Trophoblast cell (in vitro differentiated cells and primary cell): Measurements from ENCODE around the gene EFEMP1.

Source experiments
- DNase-seq, 2 donors: peaks; one replicate each; pipeline ENCODE4 v3.0.0-alpha.2; 2016
- H2AFZ ChIP-seq: 2 replicates; pipeline ENCODE4 v1.6.1; 2013; ENCODE audit warnings: low read length, moderate library complexity, mild to moderate bottlenecking; ENCODE audit not compliant: insufficient read depth, poor library complexity
- H2AK5ac ChIP-seq: 2 replicates; pipeline ENCODE4 v1.6.1; 2013; ENCODE audit warnings: mild to moderate bottlenecking, low read length
- H2BK120ac ChIP-seq: 2 replicates; pipeline ENCODE4 v1.6.1; 2013; ENCODE audit warnings: low read length, mild to moderate bottlenecking, moderate library complexity; ENCODE audit not compliant: insufficient read depth, poor library complexity
- H2BK12ac ChIP-seq: 2 replicates; pipeline ENCODE4 v1.6.1; 2013; ENCODE audit warnings: mild to moderate bottlenecking, low read length, moderate library complexity
- H2BK5ac ChIP-seq: 2 replicates; pipeline ENCODE4 v1.6.1; 2013; ENCODE audit warnings: low read length, low read depth, moderate library complexity, mild to moderate bottlenecking; ENCODE audit not compliant: poor library complexity
- H3K14ac ChIP-seq: 2 replicates; pipeline ENCODE4 v1.6.1; 2013; ENCODE audit warnings: mild to moderate bottlenecking, low read length
- H3K18ac ChIP-seq: 2 replicates; pipeline ENCODE4 v1.6.1; 2013; ENCODE audit warnings: mild to moderate bottlenecking, low read length
- H3K23ac ChIP-seq: 2 replicates; pipeline ENCODE4 v1.6.1; 2013; ENCODE audit warnings: low read length
- H3K27ac ChIP-seq: 2 replicates; pipeline ENCODE4 v1.5.1; 2013; ENCODE audit warnings: low read depth, mild to moderate bottlenecking, inconsistent platforms, low read length, moderate library complexity
- H3K27me3 ChIP-seq: 2 replicates; pipeline ENCODE4 v1.6.1; 2013; ENCODE audit warnings: inconsistent platforms, mild to moderate bottlenecking, low read length, moderate library complexity; ENCODE audit not compliant: insufficient read depth
- H3K36me3 ChIP-seq, 2 experiments: 1 replicate in 1 of 2; 2 replicates in 1 of 2; pipeline ENCODE4 v1.6.1; 2013; ENCODE audit warnings: low read length in 2 of 2, mild to moderate bottlenecking in 2 of 2, moderate library complexity in 1 of 2; ENCODE audit not compliant: insufficient read depth in 2 of 2, control insufficient read depth in 1 of 2
- H3K4ac ChIP-seq: 2 replicates; pipeline ENCODE4 v1.6.1; 2013; ENCODE audit warnings: low read depth, mild to moderate bottlenecking, low read length, moderate library complexity
- H3K4me1 ChIP-seq, 2 experiments: 1 replicate in 1 of 2; 2 replicates in 1 of 2; pipeline ENCODE4 v1.6.1; 2013; ENCODE audit warnings: low read length in 2 of 2, mild to moderate bottlenecking in 2 of 2, moderate library complexity in 1 of 2; ENCODE audit not compliant: insufficient read depth in 2 of 2, control insufficient read depth in 1 of 2
- H3K4me2 ChIP-seq: 2 replicates; pipeline ENCODE4 v1.6.1; 2013; ENCODE audit warnings: inconsistent platforms, mild to moderate bottlenecking, low read length, moderate library complexity
- H3K4me3 ChIP-seq: 2 replicates; pipeline ENCODE4 v1.5.1; 2013; ENCODE audit warnings: mild to moderate bottlenecking, low read depth, low read length, inconsistent platforms
- H3K79me1 ChIP-seq: one replicate; pipeline ENCODE4 v1.6.1; 2013; ENCODE audit warnings: low read length
- H3K79me2 ChIP-seq: 2 replicates; pipeline ENCODE4 v1.6.1; 2013; ENCODE audit warnings: low read length, mild to moderate bottlenecking; ENCODE audit not compliant: control insufficient read depth, insufficient read depth, poor library complexity
- H3K9ac ChIP-seq: 2 replicates; pipeline ENCODE4 v1.6.1; 2013; ENCODE audit warnings: mild to moderate bottlenecking, low read length
- H3K9me3 ChIP-seq: 2 replicates; pipeline ENCODE4 v1.6.1; 2013; ENCODE audit warnings: low read depth, mild to moderate bottlenecking, control low read depth, inconsistent platforms, low read length; ENCODE audit not compliant: insufficient read depth
- H4K12ac ChIP-seq: 2 replicates; pipeline ENCODE4 v1.6.1; 2013; ENCODE audit warnings: low read depth, mild to moderate bottlenecking, low read length, moderate library complexity
- H4K8ac ChIP-seq: 2 replicates; pipeline ENCODE4 v1.6.1; 2013; ENCODE audit warnings: low read depth, mild to moderate bottlenecking, low read length, moderate library complexity
- H4K91ac ChIP-seq: one replicate; pipeline ENCODE4 v1.6.1; 2013; ENCODE audit warnings: low read depth, mild to moderate bottlenecking, low read length, moderate library complexity
- WGBS: extraction: QIAGEN DNeasy Blood & Tissue Kit; methylation state at CpG from one replicate; pipeline ENCODE4 v1.1.7; 2013; ENCODE audit warnings: missing lambda C conversion rate; ENCODE audit not compliant: insufficient read length, insufficient coverage; ENCODE audit errors: extremely low coverage; 5-methylcytosine and 5-hydroxymethylcytosine counted together

The EFEMP1 gene

DNA sequence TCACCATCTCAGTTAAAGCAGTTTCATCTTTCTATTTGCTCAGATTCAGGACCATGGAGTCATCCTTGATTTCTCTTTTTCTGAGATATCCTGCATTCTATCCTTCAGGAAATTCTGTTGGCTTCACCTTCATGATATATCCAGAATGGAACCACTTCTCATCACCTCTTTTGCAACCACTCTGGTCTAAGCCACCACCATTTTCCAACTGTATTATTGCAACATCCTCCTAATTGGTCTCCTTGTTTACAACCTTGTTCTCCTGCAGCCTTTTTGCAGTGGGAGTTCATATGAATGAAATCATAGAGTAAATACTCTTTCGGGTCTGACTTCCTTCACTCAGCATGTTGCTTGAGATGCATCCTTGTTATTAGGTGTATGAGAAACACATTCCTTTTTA, 3.4 kb upstream of the EFEMP1 start:
- no peak overlapping the region for H2BK5ac ChIP-seq
- H3K4me3 ChIP-seq, result no peak overlapping the region
- H3K14ac ChIP-seq, result no peak overlapping the region
- H2AFZ ChIP-seq, result no peak overlapping the region
- H2AK5ac ChIP-seq, result no peak overlapping the region
- H3K4ac ChIP-seq, result no peak overlapping the region
- no peak overlapping the region for H3K18ac ChIP-seq
- no peak overlapping the region for H3K27ac ChIP-seq
- peaks cover 5% of the 10 kb centered on the region for H3K27me3 ChIP-seq
- no peak overlapping the region for H4K12ac ChIP-seq
- H3K4me2 ChIP-seq, result no peak overlapping the region
- H4K8ac ChIP-seq, result no peak overlapping the region
- H3K36me3 ChIP-seq, result no peaks in the 10 kb centered on the region
- no peak overlapping the region for H3K9ac ChIP-seq
- H3K23ac ChIP-seq, result no peak overlapping the region
- no peaks in the 10 kb centered on the region for H3K9me3 ChIP-seq
- no peaks in the 10 kb centered on the region for H3K79me2 ChIP-seq
- H2BK12ac ChIP-seq, result no peak overlapping the region
- peaks cover 2 to 3% of the 10 kb centered on the region in 2 experiments for H3K4me1 ChIP-seq
- WGBS, result no CpG with 5 or more reads among the region's 1 CpG
- DNase-seq, result no peak
- H2BK120ac ChIP-seq, result no peak overlapping the region
- no peak overlapping the region for H4K91ac ChIP-seq
- H3K79me1 ChIP-seq, result no peaks in the 10 kb centered on the region

- Histone ChIP-seq H3K9me3 (no peaks in the 10 kb centered on the region), H2BK120ac (no peak overlapping the region), H4K12ac (no peak overlapping the region), H2BK5ac (no peak overlapping the region), H3K4me2 (no peak overlapping the region), H3K9ac (no peak overlapping the region), H4K91ac (no peak overlapping the region), H2BK12ac (no peak overlapping the region), H2AFZ (no peak overlapping the region), H3K27ac (no peak overlapping the region), H3K79me2 (no peaks in the 10 kb centered on the region), H4K8ac (no peak overlapping the region), H3K27me3 (peaks cover 5% of the 10 kb centered on the region), H3K4ac (no peak overlapping the region), H2AK5ac (no peak overlapping the region), H3K4me1 (peaks cover 2 to 3% of the 10 kb centered on the region in 2 experiments), H3K36me3 (no peaks in the 10 kb centered on the region), H3K4me3 (no peak overlapping the region), H3K18ac (no peak overlapping the region), H3K14ac (no peak overlapping the region), H3K79me1 (no peaks in the 10 kb centered on the region), H3K23ac (no peak overlapping the region)
- WGBS, result no CpG with 5 or more reads among the region's 1 CpG
- no peak for DNase-seq
These were observed 2.7 kb upstream of the EFEMP1 start for GRCh38 chr2:55926246-55926645.

DNA sequence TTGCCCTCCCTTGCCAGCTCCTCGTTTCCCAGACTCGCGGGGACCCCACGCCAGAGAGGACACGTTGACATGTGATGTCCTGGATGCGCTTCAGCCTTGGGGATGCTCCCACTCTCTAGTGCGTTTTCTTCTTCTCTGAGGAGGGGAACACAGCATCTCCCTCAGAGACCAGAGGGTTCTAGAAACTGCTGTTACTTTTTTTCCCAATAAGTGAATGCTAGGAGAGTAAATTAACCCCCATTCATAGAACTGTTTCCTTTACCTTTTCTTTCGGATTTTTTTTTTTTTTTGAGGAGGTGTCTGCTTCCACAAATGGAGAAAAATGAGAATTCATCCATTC, 370 bp upstream of the EFEMP1 start:
- H3K27ac ChIP-seq, result no peak overlapping the region
- H2BK12ac ChIP-seq, result no peak overlapping the region
- H3K4me1 ChIP-seq, result peaks cover 2 to 3% of the 10 kb centered on the region in 2 experiments
- no peak overlapping the region for H4K91ac ChIP-seq
- no peaks in the 10 kb centered on the region for H3K79me2 ChIP-seq
- H4K8ac ChIP-seq, result no peak overlapping the region
- peak overlapping the region; percentile 78 for H3K4me3 ChIP-seq
- H3K9ac ChIP-seq, result no peak overlapping the region
- peak overlapping the region; percentile 57 for H2AFZ ChIP-seq
- no peaks in the 10 kb centered on the region for H3K79me1 ChIP-seq
- no peak overlapping the region for H3K14ac ChIP-seq
- WGBS, result no CpG with 5 or more reads among the region's 8 CpGs
- H3K9me3 ChIP-seq, result no peaks in the 10 kb centered on the region
- H3K4ac ChIP-seq, result no peak overlapping the region
- no peak overlapping the region for H4K12ac ChIP-seq
- no peak overlapping the region for H2AK5ac ChIP-seq
- H3K27me3 ChIP-seq, result peaks cover 5% of the 10 kb centered on the region
- H3K36me3 ChIP-seq, result no peaks in the 10 kb centered on the region
- no peak overlapping the region for H3K18ac ChIP-seq
- no peak for DNase-seq
- H2BK5ac ChIP-seq, result no peak overlapping the region
- no peak overlapping the region for H2BK120ac ChIP-seq
- H3K23ac ChIP-seq, result no peak overlapping the region
- peak overlapping the region; percentile 100 for H3K4me2 ChIP-seq

- Histone ChIP-seq H3K4me2 (peak overlapping the region; percentile 100), H3K4me3 (no peak overlapping the region)
- WGBS, result no CpG with 5 or more reads among the region's 19 CpGs
These were observed 1.2 kb downstream of the EFEMP1 start for GRCh38 chr2:55922291-55922907.

More at GRCh38 chr2:55922291-55922907, 1.2 kb downstream of the EFEMP1 start:
- Histone ChIP-seq H3K4ac (no peak overlapping the region), H4K8ac (no peak overlapping the region), H3K79me2 (no peaks in the 10 kb centered on the region), H3K18ac (no peak overlapping the region), H4K12ac (no peak overlapping the region), H3K79me1 (no peaks in the 10 kb centered on the region), H2AFZ (peak overlapping the region; percentile 5), H3K36me3 (no peaks in the 10 kb centered on the region), H3K27ac (no peak overlapping the region), H3K23ac (no peak overlapping the region), H2BK120ac (no peak overlapping the region), H2BK5ac (no peak overlapping the region), H4K91ac (no peak overlapping the region), H3K9me3 (no peaks in the 10 kb centered on the region), H3K14ac (no peak overlapping the region), H2AK5ac (no peak overlapping the region), H3K9ac (no peak overlapping the region), H3K4me1 (peaks cover 2 to 6% of the 10 kb centered on the region in 2 experiments), H2BK12ac (no peak overlapping the region), H3K27me3 (peaks cover 5% of the 10 kb centered on the region)
- peak in 1 of 2 donors; percentile 22 for DNase-seq
